ENCODE data around the gene SPOCK3.
"Not testable (repeated sequence)": the region's sequence is repeated elsewhere in the genome, so short reads cannot be mapped to it uniquely, and the experiment has no call there.

Gene SPOCK3

GRCh38 chr4:166798126-166798525 lies 436.2 kb downstream of the SPOCK3 start:
- DNase-seq: no peak

DNA sequence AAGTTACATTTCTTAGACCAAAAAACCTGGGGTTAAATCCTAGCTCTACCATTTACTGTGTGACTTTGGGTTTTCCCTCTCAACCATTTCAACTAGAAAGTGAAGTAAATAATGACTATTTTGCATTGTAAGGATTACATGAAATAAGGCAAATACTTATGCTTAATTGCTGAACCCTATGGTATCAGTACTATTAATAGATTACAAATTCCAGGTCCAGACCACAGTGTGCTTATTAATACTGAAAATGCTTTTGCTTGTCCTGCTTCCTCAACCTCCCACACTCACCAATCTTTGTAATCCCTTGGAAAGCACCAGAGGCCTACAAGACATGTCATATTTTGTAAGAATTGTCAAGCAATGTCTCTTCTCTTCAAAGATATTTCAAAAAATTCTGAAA lies 456.5 kb downstream of the SPOCK3 start:
- DNase-seq: no peak

- DNase-seq: no peak
These were observed 471.3 kb downstream of the SPOCK3 start for GRCh38 chr4:166763018-166763417.

DNA sequence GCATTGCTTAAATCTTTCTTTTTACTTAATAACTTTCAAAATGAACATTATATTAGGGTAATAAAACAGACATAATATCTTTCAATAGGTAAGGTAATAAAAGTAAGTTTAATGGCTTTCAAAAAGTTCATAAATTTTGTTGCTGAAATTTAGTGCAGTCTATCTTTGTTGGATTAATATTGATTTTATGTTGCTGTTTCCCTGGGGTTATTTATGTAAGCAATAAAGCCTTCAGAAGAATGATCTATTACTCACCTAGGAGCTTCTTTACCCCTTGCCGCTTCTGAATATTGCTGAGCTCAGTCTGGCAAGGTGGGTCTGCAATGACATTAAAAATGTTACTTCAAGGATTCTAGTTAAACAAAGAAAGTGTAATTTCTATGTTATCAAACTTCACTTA lies 492.6 kb downstream of the SPOCK3 start:
- DNase-seq: no peak

GRCh38 chr4:166739215-166739614 lies 495.1 kb downstream of the SPOCK3 start:
- not testable (repeated sequence) for DNase-seq

GRCh38 chr4:166737430-166737829 lies 496.9 kb downstream of the SPOCK3 start:
- DNase-seq: no peak

- no peak for DNase-seq
These were observed 498.7 kb downstream of the SPOCK3 start for GRCh38 chr4:166735553-166735952.

DNA sequence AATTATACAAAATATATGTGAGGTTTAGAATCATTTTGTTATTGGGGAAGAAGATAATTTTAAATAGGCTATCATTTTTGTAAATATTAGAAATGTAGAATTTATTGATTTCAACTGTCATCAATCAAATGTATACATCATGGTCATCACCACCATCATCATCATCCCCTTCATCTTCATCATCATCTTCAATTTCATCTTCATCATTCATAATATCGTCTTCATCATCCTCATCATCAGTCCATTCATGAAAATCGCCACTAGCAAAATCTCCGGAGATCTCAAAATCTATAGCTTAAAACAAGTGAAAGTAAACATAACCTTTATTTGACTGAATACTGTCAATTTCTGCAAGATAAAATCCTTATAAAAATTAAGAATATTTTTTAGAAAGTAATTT lies 499.5 kb downstream of the SPOCK3 start:
- DNase-seq: no peak

DNA sequence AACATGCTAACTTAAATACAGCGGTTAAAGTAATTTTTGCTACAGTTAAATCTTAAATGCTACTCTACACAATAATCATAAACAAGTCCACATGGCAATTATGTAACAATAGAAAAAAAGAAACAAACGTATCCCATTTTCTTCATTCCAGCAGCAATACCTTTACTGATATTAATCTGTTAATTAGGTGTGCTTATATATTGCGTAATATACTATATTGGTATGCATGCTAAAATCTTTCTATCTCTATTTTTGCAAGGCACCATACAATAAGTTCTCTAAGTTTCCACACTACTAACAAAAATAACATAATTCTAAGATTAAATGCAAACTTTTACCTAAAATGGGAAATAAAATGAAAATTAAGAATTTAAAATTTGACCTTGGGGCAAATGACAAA lies 500.6 kb downstream of the SPOCK3 start:
- no peak for DNase-seq

GRCh38 chr4:166726832-166727231 lies 507.5 kb downstream of the SPOCK3 start:
- no peak for DNase-seq

- DNase-seq: no peak
These were observed 509.9 kb downstream of the SPOCK3 start for GRCh38 chr4:166724369-166724768.

GRCh38 chr4:166723532-166724140 lies 510.7 kb downstream of the SPOCK3 start:
- no peak for DNase-seq

DNA sequence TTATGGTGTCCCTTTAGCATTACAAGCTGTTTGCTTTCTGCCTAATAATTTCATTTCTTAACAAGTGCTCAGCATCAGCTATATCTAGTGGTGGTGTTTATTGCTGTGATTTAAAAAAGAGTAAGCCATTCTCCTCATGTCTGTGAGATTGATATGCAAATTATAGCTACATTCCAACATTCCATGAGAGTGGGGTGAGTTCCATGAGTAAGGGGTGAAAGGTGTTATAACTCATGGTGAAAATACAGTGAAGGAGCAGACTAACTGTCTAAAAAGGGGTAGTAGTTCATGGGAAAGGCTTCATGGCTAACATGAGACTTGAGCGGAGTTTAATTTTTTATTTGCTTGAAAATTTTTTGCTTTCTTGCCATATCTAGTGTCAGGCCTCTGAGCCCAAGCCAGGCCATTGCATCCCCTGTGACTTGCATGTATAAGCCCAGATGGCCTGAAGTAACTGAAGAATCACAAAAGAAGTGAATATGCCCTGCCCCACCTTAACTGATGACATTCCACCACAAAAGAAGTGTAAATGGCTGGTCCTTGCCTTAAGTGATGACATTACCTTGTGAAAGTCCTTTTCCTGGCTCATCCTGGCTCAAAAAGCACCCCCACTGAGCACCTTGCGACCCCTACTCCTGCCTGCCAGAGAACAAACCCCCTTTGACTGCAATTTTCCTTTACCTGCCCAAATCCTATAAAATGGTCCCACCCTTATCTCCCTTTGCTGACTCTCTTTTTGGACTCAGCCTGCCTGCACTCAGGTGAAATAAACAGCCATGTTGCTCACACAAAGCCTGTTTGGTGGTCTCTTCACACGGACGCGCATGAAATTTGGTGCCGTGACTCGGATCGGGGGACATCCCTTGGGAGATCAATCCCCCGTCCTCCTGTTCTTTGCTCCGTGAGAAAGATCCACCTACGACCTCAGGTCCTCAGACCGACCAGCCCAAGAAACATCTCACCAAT lies 518.3 kb downstream of the SPOCK3 start:
- not testable (repeated sequence) for DNase-seq

DNA sequence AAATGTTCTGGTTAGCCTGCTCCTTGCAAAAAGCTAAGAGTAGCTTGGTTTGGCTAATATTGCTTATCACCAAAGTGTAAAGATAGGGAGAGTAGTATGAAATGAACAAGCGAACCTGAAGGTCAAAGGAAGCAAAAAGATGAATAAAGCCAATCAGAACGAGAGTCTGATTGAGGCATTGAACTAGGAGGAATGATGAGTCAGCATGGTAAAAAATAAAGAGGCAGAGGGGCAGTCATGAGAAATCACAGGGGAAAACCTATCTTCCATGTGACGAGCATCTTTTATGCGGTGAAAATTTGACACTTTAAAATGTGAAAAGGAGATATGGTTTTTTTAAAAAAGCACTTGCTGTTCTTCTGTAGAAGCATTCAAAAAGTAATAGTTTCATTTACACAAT lies 533.7 kb downstream of the SPOCK3 start:
- no peak for DNase-seq

- no peak for DNase-seq
These were observed 545.5 kb downstream of the SPOCK3 start for GRCh38 chr4:166688835-166689234.

DNA sequence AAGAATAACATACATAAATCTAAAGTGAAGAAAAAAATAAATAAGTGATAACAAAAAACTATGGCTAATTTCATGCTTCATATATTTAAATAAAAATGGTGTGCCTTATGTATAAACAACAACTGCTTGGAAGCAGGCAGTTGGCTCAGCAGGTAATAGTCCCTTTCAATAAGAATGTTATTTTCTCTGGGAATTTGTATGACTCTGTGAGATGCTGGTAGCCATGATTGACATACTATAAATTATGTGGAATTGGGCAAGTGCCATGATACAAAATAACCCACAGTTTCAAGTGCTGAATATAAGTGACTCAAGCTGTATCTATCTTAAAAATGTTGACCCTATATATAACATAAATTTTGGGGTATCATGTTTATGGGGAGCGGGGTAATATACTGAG lies 546.5 kb downstream of the SPOCK3 start:
- DNase-seq: no peak
